ENCODE data around the gene TATDN3. TPM values are rescaled to one million over a fixed set of nuclear protein-coding genes. Genes with fewer than 3 reads are reported as not detected.

The TATDN3 gene, protein sequence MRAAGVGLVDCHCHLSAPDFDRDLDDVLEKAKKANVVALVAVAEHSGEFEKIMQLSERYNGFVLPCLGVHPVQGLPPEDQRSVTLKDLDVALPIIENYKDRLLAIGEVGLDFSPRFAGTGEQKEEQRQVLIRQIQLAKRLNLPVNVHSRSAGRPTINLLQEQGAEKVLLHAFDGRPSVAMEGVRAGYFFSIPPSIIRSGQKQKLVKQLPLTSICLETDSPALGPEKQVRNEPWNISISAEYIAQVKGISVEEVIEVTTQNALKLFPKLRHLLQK
- 5.2 and 6.6 TPM in 2 replicates for polyA plus RNA-seq (2012; rRNA removed)
- 7.7 and 9.2 TPM in 2 replicates for polyA plus RNA-seq (2012; cell fraction: cytosol; rRNA removed)
- 3.0 and 4.8 TPM in 2 replicates for polyA plus RNA-seq (2012; cell fraction: nucleus; rRNA removed)

DNA sequence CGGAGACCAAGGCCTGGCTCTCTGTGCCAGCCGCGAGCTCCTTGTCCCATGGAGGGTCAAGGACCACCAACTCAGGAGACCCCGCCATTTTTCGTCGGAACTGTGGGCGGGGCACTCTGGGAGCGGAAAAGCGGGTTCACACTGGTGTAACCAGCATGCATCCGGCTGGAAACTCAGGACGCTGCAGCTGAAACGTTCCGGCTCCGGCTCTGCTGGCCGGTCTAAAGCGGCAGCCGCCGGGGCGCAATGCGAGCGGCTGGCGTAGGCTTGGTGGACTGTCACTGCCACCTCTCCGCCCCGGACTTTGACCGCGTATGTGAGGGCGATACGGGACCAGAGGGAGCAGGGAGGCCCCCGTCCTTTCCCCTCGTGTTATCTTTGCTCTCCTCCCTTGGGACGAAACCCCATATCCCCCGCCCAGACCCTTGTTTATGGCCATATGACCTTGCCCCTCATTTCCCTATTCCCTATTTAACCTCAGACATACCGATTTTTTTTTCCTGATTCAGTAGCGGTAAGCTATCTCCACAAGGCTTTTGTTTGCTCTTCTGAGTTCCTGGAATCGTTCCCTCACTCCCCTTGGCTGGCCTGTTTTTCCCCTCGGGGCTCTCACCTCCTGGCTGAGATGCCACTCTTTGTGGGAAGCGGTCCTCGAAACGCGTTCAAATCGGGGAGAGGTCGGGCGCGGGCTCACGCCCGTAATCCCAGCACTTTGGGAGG, at the start of gene TATDN3, which contains the start of gene NSL1:
TSS of gene TATDN3 (plus strand) at position 219 of the 720 bp plus-strand sequence. CDS start at position 247, 28 bp downstream.
TSS of gene NSL1 (minus strand) at position 102 of the 720 bp plus-strand sequence. CDS start at position 88, 14 bp downstream.
- POLR2A ChIA-PET: interaction anchor here (0.8 to 2.0 kb wide), 5 partner anchors 14 to 233 kb away, joined by 3 to 11 read pairs (median 4); partner anchors contain the start of genes ANGEL2, ATF3 and FLVCR1
- CTCF ChIA-PET: interaction anchor here (0.8 to 2.6 kb wide), 7 partner anchors 10 to 721 kb away, joined by 3 to 13 read pairs (median 5); partner anchors contain the start of gene FLVCR1
- H2AFZ ChIP-seq (ENCODE audit: low read depth): peak within 1 kb of the TSS; percentile 87
- TF ChIP-seq, protein P1, sequence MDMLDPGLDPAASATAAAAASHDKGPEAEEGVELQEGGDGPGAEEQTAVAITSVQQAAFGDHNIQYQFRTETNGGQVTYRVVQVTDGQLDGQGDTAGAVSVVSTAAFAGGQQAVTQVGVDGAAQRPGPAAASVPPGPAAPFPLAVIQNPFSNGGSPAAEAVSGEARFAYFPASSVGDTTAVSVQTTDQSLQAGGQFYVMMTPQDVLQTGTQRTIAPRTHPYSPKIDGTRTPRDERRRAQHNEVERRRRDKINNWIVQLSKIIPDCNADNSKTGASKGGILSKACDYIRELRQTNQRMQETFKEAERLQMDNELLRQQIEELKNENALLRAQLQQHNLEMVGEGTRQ (IDR thresholded peaks at IDR 0.05; ENCODE audit: borderline replicate concordance, low read depth, low read length): no peak
- TF ChIP-seq NFIC (IDR thresholded peaks at IDR 0.05; ENCODE audit: borderline replicate concordance): no peak; the same call in 1 of the 2 replicates
- TF ChIP-seq FOXM1 (IDR thresholded peaks at IDR 0.05; ENCODE audit: low read depth): peak; percentile 7; the same call in 1 of the 2 replicates
- TF ChIP-seq SMC3 (IDR thresholded peaks at IDR 0.05; ENCODE audit: low read depth, low read length): 0 out of 2 replicates have a peak, but pooled peaks have one; percentile 18
- TF ChIP-seq EP300 (IDR thresholded peaks at IDR 0.05; ENCODE audit: borderline replicate concordance in 1 of 2, low read depth in 1 of 2, low read length in 1 of 2): peak in 1 of 2 experiments; percentile 46; a peak in 1 of 4 replicates
- TF ChIP-seq, protein P2, sequence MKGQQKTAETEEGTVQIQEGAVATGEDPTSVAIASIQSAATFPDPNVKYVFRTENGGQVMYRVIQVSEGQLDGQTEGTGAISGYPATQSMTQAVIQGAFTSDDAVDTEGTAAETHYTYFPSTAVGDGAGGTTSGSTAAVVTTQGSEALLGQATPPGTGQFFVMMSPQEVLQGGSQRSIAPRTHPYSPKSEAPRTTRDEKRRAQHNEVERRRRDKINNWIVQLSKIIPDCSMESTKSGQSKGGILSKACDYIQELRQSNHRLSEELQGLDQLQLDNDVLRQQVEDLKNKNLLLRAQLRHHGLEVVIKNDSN (IDR thresholded peaks at IDR 0.05; ENCODE audit: borderline replicate concordance, low read depth): peak; percentile 52; the same call in 1 of the 2 replicates
- 0 out of 2 replicates have a peak, but pooled peaks have one; percentile 5 for TF ChIP-seq JUND (IDR thresholded peaks at IDR 0.05)
- no peak for TF ChIP-seq NRF1 (IDR thresholded peaks at IDR 0.05; ENCODE audit: low read depth, low read length)
- peak; percentile 88 for TF ChIP-seq POLR2AphosphoS5 (IDR thresholded peaks at IDR 0.05; ENCODE audit: low read depth, low read length)
- TF ChIP-seq MEF2A (IDR thresholded peaks at IDR 0.05; ENCODE audit: borderline replicate concordance, low read depth): no peak
- 0 out of 2 replicates have a peak, but pooled peaks have one; percentile 7 for TF ChIP-seq RAD21 (IDR thresholded peaks at IDR 0.05; ENCODE audit: low read length)
- TF ChIP-seq, protein P3, sequence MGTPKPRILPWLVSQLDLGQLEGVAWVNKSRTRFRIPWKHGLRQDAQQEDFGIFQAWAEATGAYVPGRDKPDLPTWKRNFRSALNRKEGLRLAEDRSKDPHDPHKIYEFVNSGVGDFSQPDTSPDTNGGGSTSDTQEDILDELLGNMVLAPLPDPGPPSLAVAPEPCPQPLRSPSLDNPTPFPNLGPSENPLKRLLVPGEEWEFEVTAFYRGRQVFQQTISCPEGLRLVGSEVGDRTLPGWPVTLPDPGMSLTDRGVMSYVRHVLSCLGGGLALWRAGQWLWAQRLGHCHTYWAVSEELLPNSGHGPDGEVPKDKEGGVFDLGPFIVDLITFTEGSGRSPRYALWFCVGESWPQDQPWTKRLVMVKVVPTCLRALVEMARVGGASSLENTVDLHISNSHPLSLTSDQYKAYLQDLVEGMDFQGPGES (IDR thresholded peaks at IDR 0.05; ENCODE audit: low read depth, low read length): no peak
- TF ChIP-seq YY1 (IDR thresholded peaks at IDR 0.05; ENCODE audit: low read depth): peak; percentile 95
- peak; percentile 75 for TF ChIP-seq ELF1 (IDR thresholded peaks at IDR 0.05)
- TF ChIP-seq TCF12 (IDR thresholded peaks at IDR 0.05): peak; percentile 9; the same call in 1 of the 2 replicates
- TF ChIP-seq FOSL2 (IDR thresholded peaks at IDR 0.05; ENCODE audit: borderline replicate concordance, low read depth): peak; percentile 20; the same call in 1 of the 2 replicates
- TF ChIP-seq, protein P4, sequence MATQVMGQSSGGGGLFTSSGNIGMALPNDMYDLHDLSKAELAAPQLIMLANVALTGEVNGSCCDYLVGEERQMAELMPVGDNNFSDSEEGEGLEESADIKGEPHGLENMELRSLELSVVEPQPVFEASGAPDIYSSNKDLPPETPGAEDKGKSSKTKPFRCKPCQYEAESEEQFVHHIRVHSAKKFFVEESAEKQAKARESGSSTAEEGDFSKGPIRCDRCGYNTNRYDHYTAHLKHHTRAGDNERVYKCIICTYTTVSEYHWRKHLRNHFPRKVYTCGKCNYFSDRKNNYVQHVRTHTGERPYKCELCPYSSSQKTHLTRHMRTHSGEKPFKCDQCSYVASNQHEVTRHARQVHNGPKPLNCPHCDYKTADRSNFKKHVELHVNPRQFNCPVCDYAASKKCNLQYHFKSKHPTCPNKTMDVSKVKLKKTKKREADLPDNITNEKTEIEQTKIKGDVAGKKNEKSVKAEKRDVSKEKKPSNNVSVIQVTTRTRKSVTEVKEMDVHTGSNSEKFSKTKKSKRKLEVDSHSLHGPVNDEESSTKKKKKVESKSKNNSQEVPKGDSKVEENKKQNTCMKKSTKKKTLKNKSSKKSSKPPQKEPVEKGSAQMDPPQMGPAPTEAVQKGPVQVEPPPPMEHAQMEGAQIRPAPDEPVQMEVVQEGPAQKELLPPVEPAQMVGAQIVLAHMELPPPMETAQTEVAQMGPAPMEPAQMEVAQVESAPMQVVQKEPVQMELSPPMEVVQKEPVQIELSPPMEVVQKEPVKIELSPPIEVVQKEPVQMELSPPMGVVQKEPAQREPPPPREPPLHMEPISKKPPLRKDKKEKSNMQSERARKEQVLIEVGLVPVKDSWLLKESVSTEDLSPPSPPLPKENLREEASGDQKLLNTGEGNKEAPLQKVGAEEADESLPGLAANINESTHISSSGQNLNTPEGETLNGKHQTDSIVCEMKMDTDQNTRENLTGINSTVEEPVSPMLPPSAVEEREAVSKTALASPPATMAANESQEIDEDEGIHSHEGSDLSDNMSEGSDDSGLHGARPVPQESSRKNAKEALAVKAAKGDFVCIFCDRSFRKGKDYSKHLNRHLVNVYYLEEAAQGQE (IDR thresholded peaks at IDR 0.05; ENCODE audit: low read depth, low read length): peak; percentile 66; the same call in 1 of the 2 replicates
- TF ChIP-seq GABPA (IDR thresholded peaks at IDR 0.05; ENCODE audit: low read depth): peak; percentile 92
- TF ChIP-seq, protein P5, sequence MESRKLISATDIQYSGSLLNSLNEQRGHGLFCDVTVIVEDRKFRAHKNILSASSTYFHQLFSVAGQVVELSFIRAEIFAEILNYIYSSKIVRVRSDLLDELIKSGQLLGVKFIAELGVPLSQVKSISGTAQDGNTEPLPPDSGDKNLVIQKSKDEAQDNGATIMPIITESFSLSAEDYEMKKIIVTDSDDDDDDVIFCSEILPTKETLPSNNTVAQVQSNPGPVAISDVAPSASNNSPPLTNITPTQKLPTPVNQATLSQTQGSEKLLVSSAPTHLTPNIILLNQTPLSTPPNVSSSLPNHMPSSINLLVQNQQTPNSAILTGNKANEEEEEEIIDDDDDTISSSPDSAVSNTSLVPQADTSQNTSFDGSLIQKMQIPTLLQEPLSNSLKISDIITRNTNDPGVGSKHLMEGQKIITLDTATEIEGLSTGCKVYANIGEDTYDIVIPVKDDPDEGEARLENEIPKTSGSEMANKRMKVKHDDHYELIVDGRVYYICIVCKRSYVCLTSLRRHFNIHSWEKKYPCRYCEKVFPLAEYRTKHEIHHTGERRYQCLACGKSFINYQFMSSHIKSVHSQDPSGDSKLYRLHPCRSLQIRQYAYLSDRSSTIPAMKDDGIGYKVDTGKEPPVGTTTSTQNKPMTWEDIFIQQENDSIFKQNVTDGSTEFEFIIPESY (IDR thresholded peaks at IDR 0.05; ENCODE audit: borderline replicate concordance, low read depth): no peak
- TF ChIP-seq FOXJ3 (CRISPR knock-in tag; IDR thresholded peaks at IDR 0.05): peak; percentile 41; the same call in 1 of the 2 replicates
- peak; percentile 92 for TF ChIP-seq CHD2 (IDR thresholded peaks at IDR 0.05; ENCODE audit: low read length, partially characterized antibody)
- peak; percentile 93 for TF ChIP-seq MXI1 (IDR thresholded peaks at IDR 0.05; ENCODE audit: low read depth, low read length)

More for the DNA sequence above, at the start of gene TATDN3, which contains the start of gene NSL1:
- Histone ChIP-seq H3K79me2 (ENCODE audit: insufficient read depth) (peaks cover 40% of the 10 kb centered on the region), H3K4me3 (ENCODE audit: low read depth in 2 of 2, low read length in 1 of 2) (peak within 1 kb of the TSS; percentile 77 to 98), H3K9ac (peak within 1 kb of the TSS; percentile 94), H3K4me1 (ENCODE audit: control insufficient read depth in 1 of 2, insufficient read depth in 2 of 2, low read depth in 1 of 2, low read length in 1 of 2) (peaks cover 2 to 3% of the 10 kb centered on the region in 2 experiments; a peak in 2 of 4 replicates), H3K27me3 (ENCODE audit: insufficient read depth) (no peaks in the 10 kb centered on the region), H3K9me3 (no peaks in the 10 kb centered on the region), H4K20me1 (ENCODE audit: insufficient read depth) (no peaks in the 10 kb centered on the region), H3K9me2 (no peaks in the 10 kb centered on the region), H3F3A (replicated peaks; ENCODE audit: insufficient read depth) (peaks cover 17% of the 10 kb centered on the region), H3K27ac (ENCODE audit: low read depth in 2 of 2, low read length in 1 of 2) (peak within 1 kb of the TSS; percentile 86 to 88), H3K4me2 (peak within 1 kb of the TSS; percentile 89), H3K36me3 (replicated peaks in 1 of 2; ENCODE audit: control insufficient read depth in 1 of 2, insufficient read depth in 2 of 2, low read length in 1 of 2) (peaks cover 4 to 8% of the 10 kb centered on the region in 2 experiments)
- WGBS (ENCODE audit: low lambda C conversion rate): under 1% methylated on average over 22 of the region's 46 CpGs
- peak; percentile 85 for DNase-seq
